Neuron (in vitro differentiated cells): ENCODE measurements around the gene YLPM1.

Experiments
- H2AFZ ChIP-seq: one replicate; pipeline ENCODE4 v1.6.1; 2013; ENCODE audit warnings: low read depth, mild to moderate bottlenecking, inconsistent platforms, low read length, moderate library complexity
- H3K27me3 ChIP-seq: one replicate; pipeline ENCODE4 v1.6.1; 2013; ENCODE audit warnings: low read length; ENCODE audit not compliant: insufficient read depth
- H3K36me3 ChIP-seq: one replicate; pipeline ENCODE4 v1.6.1; 2013; ENCODE audit warnings: low read length; ENCODE audit not compliant: insufficient read depth
- H3K4me1 ChIP-seq: one replicate; pipeline ENCODE4 v1.6.1; 2013; ENCODE audit warnings: low read length; ENCODE audit not compliant: insufficient read depth
- H3K4me3 ChIP-seq: 2 replicates; pipeline ENCODE4 v1.5.1; 2013; ENCODE audit warnings: mild to moderate bottlenecking, low read length, moderate library complexity
- H3K9me3 ChIP-seq: one replicate; pipeline ENCODE4 v1.6.1; 2013; ENCODE audit warnings: low read length

The YLPM1 gene

GRCh38 chr14:74800780-74801179 lies 37.7 kb downstream of the YLPM1 start:
- no peak overlapping the region for H2AFZ ChIP-seq
- no peaks in the 10 kb centered on the region for H3K4me1 ChIP-seq
- H3K9me3 ChIP-seq: no peaks in the 10 kb centered on the region
- peaks cover 64% of the 10 kb centered on the region for H3K36me3 ChIP-seq
- H3K27me3 ChIP-seq: no peaks in the 10 kb centered on the region
- no peak overlapping the region for H3K4me3 ChIP-seq

DNA sequence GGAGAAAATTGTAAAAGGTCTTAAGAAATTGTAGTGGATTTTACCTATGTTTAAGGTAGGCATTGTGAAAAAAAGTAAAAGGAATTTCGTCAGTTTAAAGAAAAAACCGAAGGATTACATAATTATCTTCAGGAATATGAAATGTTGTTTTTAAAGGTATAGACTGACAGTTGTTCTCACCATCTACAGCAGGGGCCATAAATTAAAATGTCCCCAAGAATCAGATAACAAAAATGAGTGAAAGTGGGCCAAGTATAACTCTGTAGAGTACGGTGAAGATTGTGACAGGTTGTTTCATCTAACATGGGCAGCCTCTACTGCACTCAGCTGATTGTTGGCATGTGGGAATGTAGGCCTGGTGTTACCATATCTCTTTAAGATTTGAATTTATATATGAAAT lies 38.3 kb downstream of the YLPM1 start:
- Histone ChIP-seq H3K36me3 (peaks cover 64% of the 10 kb centered on the region), H3K4me3 (no peak overlapping the region), H2AFZ (no peak overlapping the region), H3K9me3 (no peaks in the 10 kb centered on the region), H3K4me1 (no peaks in the 10 kb centered on the region), H3K27me3 (no peaks in the 10 kb centered on the region)

GRCh38 chr14:74804219-74804825 lies 41.2 kb downstream of the YLPM1 start:
- H3K36me3 ChIP-seq: peaks cover 58% of the 10 kb centered on the region

DNA sequence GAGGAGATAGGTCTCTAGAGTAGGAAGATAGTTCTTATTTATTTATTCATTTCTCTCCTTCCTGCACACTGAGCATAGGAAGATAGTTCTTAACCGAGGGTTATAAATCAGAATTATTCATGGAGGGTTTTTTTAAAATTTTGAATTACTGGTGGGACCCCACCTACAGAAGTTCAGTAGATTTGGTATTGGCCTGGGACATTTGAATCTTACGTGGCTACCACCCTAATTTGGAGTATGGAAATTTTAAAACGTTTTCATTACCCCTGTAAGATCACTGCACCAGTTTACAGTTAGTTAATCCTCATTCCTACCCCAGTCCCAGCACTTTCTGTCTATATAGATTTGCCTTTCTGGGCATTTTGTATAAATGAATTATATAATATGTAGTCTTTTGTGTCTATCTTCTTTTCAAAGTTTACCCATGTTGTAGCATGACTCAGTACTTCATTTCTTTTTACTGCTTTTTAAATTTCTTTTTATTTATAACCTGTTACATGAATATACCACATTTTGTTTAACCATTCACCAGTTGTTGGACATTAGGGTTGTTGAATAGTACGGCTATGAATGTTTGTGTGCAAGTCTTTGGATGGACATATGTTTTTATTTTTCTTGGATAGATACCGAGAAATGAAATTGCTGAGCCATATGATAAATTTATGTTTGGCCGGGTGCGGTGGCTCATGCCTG lies 44.9 kb downstream of the YLPM1 start:
- Histone ChIP-seq H3K27me3 (no peaks in the 10 kb centered on the region), H3K4me3 (no peak overlapping the region), H2AFZ (no peak overlapping the region), H3K36me3 (peaks cover 79% of the 10 kb centered on the region), H3K4me1 (no peaks in the 10 kb centered on the region), H3K9me3 (no peaks in the 10 kb centered on the region)

More at GRCh38 chr14:74804219-74804825, 41.2 kb downstream of the YLPM1 start:
- H3K4me1 ChIP-seq: no peaks in the 10 kb centered on the region
- no peaks in the 10 kb centered on the region for H3K27me3 ChIP-seq
- H3K9me3 ChIP-seq: no peaks in the 10 kb centered on the region
- no peak overlapping the region for H3K4me3 ChIP-seq
- H2AFZ ChIP-seq: no peak overlapping the region

- Histone ChIP-seq H3K9me3 (no peaks in the 10 kb centered on the region), H3K27me3 (no peaks in the 10 kb centered on the region), H3K4me1 (no peaks in the 10 kb centered on the region), H3K36me3 (peaks cover 93% of the 10 kb centered on the region), H3K4me3 (no peak overlapping the region), H2AFZ (no peak overlapping the region)
Measured at GRCh38 chr14:74816124-74816523, 53.0 kb downstream of the YLPM1 start.

DNA sequence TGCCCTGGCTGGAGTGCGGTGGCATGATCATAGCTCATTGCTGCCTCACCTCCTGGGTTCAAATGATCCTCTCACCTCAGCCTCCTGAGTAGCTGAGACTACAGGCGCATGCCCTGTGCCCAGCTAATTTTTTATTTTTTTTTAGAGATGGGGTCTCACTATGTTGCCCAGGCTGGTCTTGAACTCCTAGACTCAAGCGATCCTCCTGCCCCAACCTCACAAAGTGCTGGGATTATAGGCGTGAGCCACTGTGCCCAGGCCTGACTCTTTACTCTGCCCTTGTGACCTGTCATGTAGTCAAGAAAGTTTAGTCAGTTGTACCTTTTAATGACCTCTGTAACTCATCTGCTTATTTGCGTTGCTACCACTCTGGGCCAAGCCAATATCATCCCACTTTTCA lies 57.2 kb downstream of the YLPM1 start:
- Histone ChIP-seq H2AFZ (no peak overlapping the region), H3K27me3 (no peaks in the 10 kb centered on the region), H3K9me3 (no peaks in the 10 kb centered on the region), H3K4me3 (no peak overlapping the region), H3K36me3 (peaks cover 82% of the 10 kb centered on the region), H3K4me1 (no peaks in the 10 kb centered on the region)

- no peaks in the 10 kb centered on the region for H3K9me3 ChIP-seq
- H3K4me1 ChIP-seq: no peaks in the 10 kb centered on the region
- H3K36me3 ChIP-seq: peaks cover 75% of the 10 kb centered on the region
- H3K27me3 ChIP-seq: no peaks in the 10 kb centered on the region
- no peak overlapping the region for H2AFZ ChIP-seq
- no peak overlapping the region for H3K4me3 ChIP-seq
Measured at GRCh38 chr14:74821267-74821915, 58.3 kb downstream of the YLPM1 start.

- no peaks in the 10 kb centered on the region for H3K4me1 ChIP-seq
- peaks cover 65% of the 10 kb centered on the region for H3K36me3 ChIP-seq
- H3K4me3 ChIP-seq: no peak overlapping the region
- H3K27me3 ChIP-seq: no peaks in the 10 kb centered on the region
- H2AFZ ChIP-seq: no peak overlapping the region
- no peaks in the 10 kb centered on the region for H3K9me3 ChIP-seq
Measured at GRCh38 chr14:74824997-74825396, 61.9 kb downstream of the YLPM1 start.

DNA sequence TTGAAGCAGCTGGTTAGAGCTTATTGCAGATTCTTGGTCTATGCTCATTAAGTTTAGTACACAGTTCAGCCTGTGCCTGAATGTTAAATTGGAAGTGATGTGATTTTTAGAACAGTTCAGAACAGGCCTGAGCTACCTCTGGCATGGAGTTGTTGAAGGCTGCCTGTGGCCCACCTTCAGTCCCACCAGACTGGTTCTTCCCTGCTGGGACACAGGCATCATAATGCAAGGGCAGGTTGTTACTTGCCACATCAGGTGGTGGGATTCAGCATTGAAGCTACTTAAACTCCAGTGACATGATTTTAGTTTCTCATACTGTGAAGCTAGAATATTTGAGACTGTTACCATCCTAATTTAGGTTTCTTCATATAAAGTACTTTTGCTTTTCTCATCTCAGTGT lies 63.5 kb downstream of the YLPM1 start:
- Histone ChIP-seq H3K9me3 (no peaks in the 10 kb centered on the region), H3K4me1 (no peaks in the 10 kb centered on the region), H2AFZ (no peak overlapping the region), H3K36me3 (peaks cover 65% of the 10 kb centered on the region), H3K4me3 (no peak overlapping the region), H3K27me3 (no peaks in the 10 kb centered on the region)

- Histone ChIP-seq H3K9me3 (no peaks in the 10 kb centered on the region), H3K4me3 (no peak overlapping the region), H3K36me3 (peaks cover 53% of the 10 kb centered on the region), H2AFZ (no peak overlapping the region), H3K4me1 (no peaks in the 10 kb centered on the region), H3K27me3 (no peaks in the 10 kb centered on the region)
Measured at GRCh38 chr14:74829251-74829650, 66.1 kb downstream of the YLPM1 start.

DNA sequence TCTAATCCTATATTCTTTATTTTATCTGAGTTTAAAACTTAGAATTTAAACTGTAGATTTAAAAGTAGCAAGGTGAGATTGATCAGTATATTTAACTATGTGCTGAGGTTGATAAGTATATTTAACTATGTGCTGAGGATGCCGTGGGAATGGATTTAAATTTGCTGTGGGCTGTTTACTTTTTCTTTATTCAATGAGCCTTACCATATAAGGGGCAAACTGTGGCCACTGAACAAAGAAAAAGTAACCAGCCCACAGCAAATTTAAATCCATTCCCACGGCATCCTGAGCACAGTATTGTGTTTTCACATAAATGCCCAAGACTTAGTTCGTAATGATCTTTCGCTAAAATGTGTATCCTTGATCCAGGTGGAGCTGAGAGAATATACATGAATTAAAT lies 69.7 kb downstream of the YLPM1 start:
- H3K4me1 ChIP-seq: no peaks in the 10 kb centered on the region
- H2AFZ ChIP-seq: no peak overlapping the region
- H3K9me3 ChIP-seq: no peaks in the 10 kb centered on the region
- H3K4me3 ChIP-seq: no peak overlapping the region
- H3K27me3 ChIP-seq: no peaks in the 10 kb centered on the region
- peaks cover 60% of the 10 kb centered on the region for H3K36me3 ChIP-seq

GRCh38 chr14:74834692-74835392 lies 71.7 kb downstream of the YLPM1 start:
- peaks cover 43% of the 10 kb centered on the region for H3K36me3 ChIP-seq
- no peaks in the 10 kb centered on the region for H3K4me1 ChIP-seq
- no peak overlapping the region for H2AFZ ChIP-seq
- no peaks in the 10 kb centered on the region for H3K27me3 ChIP-seq
- no peaks in the 10 kb centered on the region for H3K9me3 ChIP-seq
- no peak overlapping the region for H3K4me3 ChIP-seq

DNA sequence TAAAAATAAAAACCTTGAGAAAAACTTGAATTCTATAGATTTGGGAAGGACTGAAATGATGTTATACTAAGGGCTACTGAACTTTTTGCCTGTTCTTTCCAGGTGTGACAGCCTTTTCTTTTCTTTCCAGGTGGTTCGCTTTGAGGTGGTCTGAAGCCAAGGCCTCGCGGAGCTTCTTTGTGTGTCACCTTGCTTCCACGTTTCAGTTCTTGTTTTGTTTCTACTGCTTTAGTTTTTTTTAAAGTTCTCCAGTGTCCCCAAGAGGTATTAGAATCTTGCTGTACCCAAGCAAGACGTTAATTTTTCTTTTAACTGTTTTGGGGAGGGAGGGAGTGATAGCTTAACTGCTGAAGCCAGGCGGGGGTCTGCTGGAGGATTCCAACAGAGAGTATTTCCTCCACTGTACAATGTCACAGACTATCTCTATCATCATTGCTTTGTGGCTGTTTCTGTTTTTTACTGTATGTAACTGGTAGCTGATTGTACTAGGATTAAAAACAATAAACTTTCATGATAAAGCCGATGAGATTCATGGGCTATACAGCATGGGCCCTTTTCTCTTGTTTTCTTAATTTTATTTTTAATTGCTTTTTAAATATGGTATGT lies 72.6 kb downstream of the YLPM1 start:
- Histone ChIP-seq H3K36me3 (peaks cover 38% of the 10 kb centered on the region), H3K9me3 (no peaks in the 10 kb centered on the region), H2AFZ (no peak overlapping the region), H3K4me3 (no peak overlapping the region), H3K4me1 (no peaks in the 10 kb centered on the region), H3K27me3 (no peaks in the 10 kb centered on the region)
